NT2/D1 (cell line): ENCODE results near the gene PSME2.

ENCODE experiments used
- SUZ12 ChIP-seq: IDR thresholded peaks from 2 replicates; pipeline ENCODE4 v1.6.1; 2011; ENCODE audit not compliant: insufficient read length, insufficient read depth; ENCODE audit errors: extremely low read depth
- YY1 ChIP-seq: IDR thresholded peaks from 2 replicates; pipeline ENCODE4 v1.6.1; 2011; ENCODE audit not compliant: insufficient read length, insufficient read depth
- ZNF274 ChIP-seq: IDR thresholded peaks from 2 replicates; pipeline ENCODE4 v1.6.1; 2011; ENCODE audit warnings: mild to moderate bottlenecking, low read depth, low read length

DNA sequence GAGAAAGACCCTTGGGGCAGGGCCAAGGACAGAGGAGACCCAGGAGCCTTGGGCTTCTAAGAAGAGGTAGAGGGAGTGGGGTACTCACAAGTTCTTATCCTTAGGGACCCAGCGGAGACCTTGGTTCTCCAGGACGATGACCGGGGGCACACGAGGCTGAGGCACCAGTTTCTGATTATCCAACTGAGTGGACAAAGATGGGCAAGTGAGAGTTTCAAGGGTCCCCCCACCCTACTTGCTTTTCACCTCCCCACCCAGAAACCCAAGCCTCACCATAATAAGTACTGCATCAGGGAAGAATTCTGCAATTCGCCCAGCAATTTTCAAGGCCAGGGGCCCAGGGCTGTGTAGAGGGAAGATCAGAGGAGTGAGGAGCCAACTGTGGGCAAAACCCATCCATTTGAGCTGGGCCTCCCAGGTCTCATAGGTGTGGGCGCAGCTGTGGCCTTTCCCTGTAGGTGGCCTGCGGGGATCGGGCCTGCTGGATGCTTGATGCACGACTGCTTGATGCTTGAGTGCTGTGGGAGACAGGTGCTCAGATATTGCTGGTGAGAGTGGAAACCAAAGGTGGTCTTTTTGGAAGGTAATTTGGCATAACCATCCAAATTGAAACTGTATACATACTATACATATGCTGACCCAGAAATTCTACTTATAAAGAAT lies 7.0 kb downstream of the PSME2 start:
- no peak for TF ChIP-seq YY1
- TF ChIP-seq ZNF274: no peak
- no peak for TF ChIP-seq SUZ12
